Activated T-cell treated with anti-CD3 and anti-CD28 coated beads, Interleukin-2, amount 50 U/mL, for 48 hours (primary cell): ENCODE data around the gene TERT.
A peak's percentile ranks its signal among the peaks of the same experiment; 100 is the strongest.
"Not testable (repeated sequence)": the region's sequence is repeated elsewhere in the genome, so short reads cannot be mapped to it uniquely, and the experiment has no call there.

Experiments
- DNase-seq, 2 experiments: peaks; one replicate each; pipeline ENCODE4 v3.0.0-alpha.2; 2020

TERT gene

GRCh38 chr5:1330847-1331831 lies 36.3 kb upstream of the TERT start:
- DNase-seq = no peak

GRCh38 chr5:1330146-1330846 lies 35.4 kb upstream of the TERT start:
- DNase-seq = no peak

DNA sequence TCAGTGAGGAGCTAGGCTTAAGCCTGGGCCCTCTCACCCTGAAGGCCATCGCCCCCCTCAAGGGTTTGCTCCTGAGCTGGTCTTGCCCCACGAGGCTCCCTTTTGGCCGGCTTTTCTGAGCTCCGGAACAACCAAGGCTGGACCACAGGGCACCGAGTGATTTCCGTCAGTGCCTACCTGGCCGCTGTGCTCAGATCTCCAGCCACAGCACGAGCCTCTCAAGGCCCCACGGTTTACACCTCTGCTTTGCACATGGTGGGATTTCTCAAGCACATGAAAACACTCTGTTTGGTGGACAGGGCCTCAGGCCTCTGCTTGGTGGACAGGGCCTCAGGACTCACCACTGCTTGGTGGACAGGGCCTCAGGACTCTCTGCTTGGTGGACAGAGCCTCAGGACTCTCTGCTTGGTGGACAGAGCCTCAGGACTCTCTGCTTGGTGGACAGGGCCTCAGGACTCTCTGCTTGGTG lies 34.3 kb upstream of the TERT start:
- DNase-seq = no peak

- not testable (repeated sequence) for DNase-seq
Measured at GRCh38 chr5:1328237-1329110, 33.6 kb upstream of the TERT start.

DNA sequence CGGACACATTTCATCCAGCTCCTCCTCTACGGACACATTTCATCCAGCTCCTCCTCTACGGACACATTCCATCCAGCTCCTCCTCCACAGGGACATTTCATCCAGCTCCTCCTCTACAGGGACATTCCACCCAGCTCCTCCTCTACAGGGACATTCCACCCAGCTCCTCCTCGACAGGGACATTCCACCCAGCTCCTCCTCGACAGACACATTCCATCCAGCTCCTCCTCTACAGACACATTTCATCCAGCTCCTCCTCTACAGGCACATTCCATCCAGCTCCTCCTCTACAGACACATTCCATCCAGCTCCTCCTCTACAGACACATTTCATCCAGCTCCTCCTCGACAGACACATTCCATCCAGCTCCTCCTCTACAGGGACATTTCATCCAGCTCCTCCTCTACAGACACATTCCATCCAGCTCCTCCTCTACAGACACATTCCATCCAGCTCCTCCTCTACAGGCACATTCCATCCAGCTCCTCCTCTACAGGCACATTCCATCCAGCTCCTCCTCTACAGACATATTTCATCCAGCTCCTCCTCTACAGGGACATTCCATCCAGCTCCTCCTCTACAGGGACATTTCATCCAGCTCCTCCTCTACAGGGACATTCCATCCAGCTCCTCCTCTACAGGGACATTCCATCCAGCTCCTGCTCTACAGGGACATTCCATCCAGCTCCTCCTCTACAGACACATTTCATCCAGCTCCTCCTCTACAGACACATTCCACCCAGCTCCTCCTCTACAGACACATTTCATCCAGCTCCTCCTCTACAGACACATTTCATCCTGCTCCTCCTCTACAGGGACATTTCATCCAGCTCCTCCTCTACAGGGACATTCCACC lies 32.3 kb upstream of the TERT start:
- DNase-seq = not testable (repeated sequence)

GRCh38 chr5:1326532-1326875 lies 31.6 kb upstream of the TERT start:
- not testable (repeated sequence) for DNase-seq

GRCh38 chr5:1325870-1326531 lies 31.1 kb upstream of the TERT start:
- DNase-seq = peak in 1 of 2 experiments; percentile 13

GRCh38 chr5:1325191-1325741 lies 30.4 kb upstream of the TERT start:
- DNase-seq = no peak

DNA sequence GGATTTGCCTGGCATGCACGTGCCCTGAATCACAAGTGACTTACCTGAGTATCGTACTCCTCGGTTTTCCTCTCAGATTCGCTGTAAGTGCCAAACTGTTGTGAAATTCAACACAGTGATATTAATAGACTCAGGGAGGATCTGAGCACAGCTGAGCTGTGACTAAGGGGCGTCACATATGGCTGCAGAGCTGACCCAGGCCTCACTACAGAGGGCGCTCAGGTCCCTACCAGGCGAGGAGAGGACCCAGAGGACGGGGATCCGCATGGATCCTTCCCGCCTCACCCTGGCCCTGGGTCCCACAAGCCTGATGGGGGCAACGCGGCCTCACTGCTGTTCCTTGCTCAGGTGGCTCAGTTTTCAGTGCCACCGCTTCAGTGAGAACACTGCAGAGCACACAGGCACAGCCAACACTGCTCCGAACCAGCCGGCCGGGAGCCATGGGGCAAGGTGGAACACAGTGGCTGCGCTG lies 29.9 kb upstream of the TERT start:
- DNase-seq = no peak

DNA sequence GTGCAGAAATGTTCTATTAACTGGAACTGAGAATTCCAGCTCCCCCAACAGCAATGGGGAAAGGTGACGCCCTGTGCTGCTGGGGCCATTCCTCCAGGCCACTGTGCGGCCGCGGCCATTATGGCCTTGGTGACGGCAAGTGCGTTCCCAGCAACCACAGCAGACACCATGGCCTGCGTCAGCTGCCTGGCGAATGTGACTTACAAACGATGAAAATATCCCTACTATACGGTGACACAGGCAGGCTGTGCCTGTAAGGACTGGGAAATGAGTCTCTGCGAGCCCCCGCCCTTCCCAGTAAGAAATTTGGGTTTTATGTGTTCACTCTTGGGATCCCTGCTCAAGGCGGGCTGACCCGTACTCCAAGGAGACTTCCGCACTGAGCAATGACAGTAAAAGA lies 29.4 kb upstream of the TERT start:
- DNase-seq = no peak

DNA sequence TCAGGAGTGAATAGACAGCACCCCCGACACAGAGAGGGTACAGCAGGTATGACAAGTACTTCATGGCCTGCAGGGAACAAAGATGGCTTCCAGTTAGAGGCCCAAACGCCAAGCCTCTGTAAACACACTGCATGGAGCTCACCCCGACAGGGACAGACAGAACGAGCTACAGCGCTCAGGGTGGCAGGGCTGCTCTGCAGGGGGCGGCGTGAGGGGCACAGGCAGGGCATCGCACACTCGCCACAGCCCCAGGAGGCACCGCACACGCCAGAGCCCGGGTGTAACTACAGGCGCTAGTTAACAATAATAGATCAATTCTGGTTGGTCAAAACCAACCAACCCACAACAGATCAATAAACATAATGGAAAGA lies 28.9 kb upstream of the TERT start:
- DNase-seq = no peak

DNA sequence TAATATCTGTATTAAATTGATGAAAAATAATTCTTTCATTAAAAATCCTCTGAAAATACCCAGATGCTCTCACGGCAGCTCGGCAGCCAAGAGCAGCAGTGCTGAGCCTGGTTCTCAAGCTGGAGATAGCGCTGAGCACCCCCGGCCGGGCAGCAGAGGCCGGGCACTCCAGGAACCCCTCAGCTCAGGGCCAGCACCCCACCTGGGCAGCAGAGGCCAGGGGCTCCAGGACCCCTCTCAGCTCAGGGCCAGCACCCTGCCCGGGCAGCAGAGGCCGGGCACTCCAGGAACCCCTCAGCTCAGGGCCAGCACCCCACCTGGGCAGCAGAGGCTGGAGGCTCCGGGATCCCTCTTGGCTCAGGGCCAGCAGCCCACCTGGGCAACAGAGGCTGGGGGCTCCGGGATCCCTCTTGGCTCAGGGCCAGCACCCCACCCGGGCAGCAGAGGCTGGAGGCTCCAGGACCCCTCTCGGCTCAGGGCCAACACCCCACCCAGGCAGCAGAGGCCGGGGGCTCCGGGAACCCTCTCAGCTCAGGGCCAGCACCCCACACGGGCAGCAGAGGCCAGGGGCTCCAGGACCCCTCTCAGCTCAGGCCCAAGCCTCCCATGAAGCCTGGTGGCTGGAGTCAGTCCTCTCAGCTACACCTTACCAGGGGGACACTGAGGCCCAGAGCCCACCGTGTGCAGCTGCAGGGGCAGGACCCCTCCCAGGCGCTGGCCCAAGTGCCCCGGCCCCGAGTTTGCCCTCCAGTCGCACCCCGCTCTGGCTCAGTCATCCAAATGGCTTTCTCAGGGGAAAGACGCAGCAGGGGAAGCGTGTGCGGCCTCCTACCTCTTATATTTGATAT lies 28.3 kb upstream of the TERT start:
- DNase-seq = no peak

DNA sequence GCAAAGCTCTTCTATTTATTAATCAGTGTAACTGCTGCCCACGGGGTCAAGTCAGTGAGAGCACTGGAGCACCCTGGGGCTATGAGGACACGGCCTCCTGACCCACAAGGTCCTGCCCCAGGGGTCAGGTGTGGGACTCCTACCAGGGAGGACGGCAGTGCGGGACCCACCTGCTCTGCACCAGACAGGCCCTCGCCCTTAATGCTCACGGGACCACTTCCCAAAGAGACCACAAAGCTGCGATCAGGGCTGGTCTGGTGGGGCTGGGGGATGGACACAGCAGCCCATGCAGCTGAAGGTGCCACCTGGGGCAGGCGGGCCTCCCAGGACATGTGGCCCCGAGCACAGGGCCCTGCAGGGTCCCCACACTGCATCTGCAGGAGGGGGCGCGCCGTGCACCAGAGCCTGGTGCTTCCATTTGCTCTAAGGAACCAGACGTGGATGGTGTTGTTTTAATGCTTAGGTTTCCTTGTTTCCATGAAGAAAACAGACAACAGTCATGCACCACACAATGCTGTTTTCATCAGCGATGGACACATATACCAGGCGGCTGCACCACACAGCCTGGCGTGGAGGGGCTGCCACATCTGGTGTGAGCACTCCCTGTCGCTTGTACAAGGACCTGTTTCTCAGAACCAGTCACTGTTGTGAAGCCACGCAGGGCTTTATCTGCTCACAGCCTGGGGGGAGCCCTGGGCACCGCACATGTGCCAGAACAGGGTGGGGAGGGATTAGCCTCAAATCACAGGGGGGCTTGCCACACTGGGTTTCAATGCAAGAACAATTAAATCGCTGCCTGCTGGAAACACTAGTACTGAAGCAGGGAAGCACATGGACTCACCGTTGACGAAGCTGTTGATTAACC lies 27.4 kb upstream of the TERT start:
- DNase-seq = no peak

DNA sequence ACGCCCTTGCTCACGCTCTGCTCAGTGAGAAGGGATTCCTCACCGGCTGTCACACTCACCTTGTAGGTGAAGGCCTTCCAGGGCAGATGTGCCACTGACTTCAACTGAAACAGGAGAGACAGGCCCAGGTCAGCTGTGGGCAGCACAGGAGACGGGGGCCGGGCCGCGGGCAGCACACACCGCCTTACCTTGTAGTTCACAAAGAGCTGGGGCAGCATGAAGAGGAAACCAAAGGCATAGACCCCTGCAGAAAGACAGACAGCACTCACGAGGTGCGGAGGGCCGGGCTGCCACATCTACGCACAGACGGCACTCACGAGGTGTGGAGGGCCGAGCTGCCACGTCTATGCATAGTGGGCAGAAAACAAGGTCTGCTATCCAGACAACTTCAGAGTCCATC lies 26.7 kb upstream of the TERT start:
- DNase-seq = no peak

DNA sequence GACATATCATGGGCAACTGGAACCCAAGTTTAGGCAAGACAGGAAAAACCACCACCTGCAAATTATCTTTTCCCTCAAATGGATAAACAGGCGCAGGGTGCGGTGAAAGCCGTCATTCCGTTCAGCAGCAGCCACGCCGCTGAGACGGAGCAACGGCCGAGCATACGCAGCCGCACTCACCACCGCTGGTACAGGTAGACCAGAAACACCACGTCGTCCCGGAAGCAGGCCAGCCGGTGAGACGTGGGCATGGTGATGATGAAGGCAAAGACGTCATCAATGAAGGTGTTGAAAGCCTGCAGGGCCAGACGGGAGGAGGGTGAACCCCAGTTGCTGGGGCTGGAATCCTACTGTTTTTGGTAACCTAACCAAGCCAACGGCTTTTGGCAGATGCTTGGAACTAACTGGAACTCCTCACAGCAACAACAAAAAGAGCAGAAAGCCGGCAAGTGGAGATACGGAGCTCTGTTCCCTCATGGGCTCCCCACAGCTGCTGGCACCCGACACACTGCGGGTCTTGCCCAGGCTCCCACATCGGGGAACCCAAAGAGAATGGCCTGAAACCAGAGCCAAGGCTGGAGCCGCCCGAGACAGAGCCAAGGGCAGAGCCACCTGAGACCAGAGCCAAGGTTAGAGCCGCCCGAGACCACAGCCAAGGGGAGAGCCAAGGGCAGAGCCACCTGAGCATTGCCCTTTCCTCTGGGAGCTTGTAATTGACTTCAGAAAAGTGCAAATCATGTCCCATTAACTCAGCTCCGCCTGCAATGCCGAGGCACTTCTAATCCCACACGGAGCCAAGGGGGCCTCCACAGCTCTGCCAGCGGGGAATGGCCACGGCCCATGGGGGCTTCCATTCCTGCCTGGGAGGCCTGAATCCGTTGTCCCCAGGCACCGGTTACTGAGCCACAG lies 25.8 kb upstream of the TERT start:
- no peak for DNase-seq

GRCh38 chr5:1319436-1320256 lies 24.8 kb upstream of the TERT start:
- no peak for DNase-seq

DNA sequence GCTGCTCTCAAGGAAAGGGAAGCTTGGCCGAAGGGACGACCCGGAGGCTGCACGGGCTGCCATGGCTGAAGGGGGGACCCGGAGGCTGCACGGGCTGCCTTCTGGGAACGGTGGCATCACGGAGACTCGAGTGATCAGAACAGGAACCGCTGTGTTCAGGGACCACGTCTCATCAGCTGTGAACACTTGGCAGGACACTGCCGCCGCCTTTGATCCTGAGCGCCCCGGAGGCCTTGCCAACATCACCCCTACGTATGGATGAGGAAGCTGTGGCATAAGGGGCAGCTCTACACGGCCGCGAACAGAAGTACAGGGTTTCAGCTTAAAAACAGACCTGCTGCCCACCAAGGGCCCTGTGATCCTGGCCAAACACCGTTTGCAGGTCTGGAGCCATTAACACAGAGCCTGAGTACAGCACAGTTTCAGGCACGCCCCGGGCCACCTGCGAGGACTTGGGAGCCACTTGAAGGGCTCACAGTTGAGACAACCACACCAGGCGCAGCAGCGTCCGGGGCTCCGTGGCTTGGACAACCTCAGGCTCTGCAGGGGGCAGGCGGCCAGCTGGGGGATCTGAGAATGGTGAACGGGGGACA lies 23.9 kb upstream of the TERT start:
- no peak for DNase-seq
